ENCODE results near the gene AUTS2.

DNA sequence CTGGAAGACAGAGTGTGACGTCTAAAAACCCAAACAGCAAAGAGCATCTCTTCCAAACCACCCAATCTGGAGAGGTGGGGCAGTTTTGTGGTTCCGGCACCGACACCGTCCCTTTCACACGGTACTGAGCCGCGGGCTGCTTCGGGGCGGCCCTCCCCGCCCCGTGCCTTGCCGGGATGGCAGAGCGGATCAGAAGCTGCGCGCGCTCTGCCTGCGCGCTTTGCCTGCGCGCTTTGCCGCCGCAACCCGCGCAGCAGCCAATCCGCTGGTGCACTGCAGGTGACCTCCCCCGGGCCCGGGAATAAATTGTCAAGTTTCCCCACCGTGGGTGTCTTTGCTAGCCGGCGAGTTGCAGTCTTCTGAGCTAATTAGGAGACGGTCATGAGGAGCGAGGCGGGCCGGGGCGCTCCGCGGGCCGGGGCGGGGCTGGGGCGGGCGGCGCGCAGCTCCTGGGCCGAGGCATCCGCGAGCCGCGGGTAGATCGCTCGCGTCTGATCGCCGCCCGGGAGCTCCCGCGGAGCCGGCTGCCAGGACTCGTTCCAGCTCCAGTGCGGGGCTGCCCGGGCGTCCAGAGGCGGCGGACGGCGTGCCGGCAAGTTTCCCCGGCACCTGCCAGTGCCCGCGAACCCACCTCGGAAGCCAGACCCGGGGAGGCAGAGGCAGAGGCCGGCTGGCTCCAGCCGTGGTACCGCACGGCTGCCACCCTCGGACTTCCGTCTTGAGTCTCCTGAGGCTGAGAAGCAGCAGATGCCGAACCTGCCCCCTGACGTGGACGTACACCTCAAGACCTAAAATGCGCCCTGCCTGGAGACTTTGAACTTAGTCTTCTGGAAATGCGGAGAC is 997.7 kb downstream of the AUTS2 start:
- TF ChIP-seq EP300 (IDR thresholded peaks at IDR 0.05; ENCODE audit: low read depth): no peak
- peak; percentile 67 for TF ChIP-seq POLR2A (IDR thresholded peaks at IDR 0.05)
- TF ChIP-seq, protein P1, sequence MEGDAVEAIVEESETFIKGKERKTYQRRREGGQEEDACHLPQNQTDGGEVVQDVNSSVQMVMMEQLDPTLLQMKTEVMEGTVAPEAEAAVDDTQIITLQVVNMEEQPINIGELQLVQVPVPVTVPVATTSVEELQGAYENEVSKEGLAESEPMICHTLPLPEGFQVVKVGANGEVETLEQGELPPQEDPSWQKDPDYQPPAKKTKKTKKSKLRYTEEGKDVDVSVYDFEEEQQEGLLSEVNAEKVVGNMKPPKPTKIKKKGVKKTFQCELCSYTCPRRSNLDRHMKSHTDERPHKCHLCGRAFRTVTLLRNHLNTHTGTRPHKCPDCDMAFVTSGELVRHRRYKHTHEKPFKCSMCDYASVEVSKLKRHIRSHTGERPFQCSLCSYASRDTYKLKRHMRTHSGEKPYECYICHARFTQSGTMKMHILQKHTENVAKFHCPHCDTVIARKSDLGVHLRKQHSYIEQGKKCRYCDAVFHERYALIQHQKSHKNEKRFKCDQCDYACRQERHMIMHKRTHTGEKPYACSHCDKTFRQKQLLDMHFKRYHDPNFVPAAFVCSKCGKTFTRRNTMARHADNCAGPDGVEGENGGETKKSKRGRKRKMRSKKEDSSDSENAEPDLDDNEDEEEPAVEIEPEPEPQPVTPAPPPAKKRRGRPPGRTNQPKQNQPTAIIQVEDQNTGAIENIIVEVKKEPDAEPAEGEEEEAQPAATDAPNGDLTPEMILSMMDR (IDR thresholded peaks at IDR 0.05): no peak
